HCT116 (cell line): ENCODE data around the gene PHACTR4.

Source experiments
- CBX3 ChIP-seq: IDR thresholded peaks from 2 replicates; pipeline ENCODE4 v1.6.1; 2012; ENCODE audit warnings: low read depth
- EGR1 ChIP-seq: IDR thresholded peaks from 2 replicates; pipeline ENCODE4 v1.6.1; 2012; ENCODE audit warnings: low read depth
- EZH2 ChIP-seq: fragments of 200-600 bp; sonication (generic); IDR thresholded peaks from 2 replicates; pipeline ENCODE4 v1.6.1; 2017; ENCODE audit warnings: antibody characterized with exemption, mixed run types
- POLR2A ChIP-seq: IDR thresholded peaks from 2 replicates; pipeline ENCODE4 v1.7.0; 2011; ENCODE audit warnings: borderline replicate concordance; ENCODE audit not compliant: insufficient read depth, insufficient read length; ENCODE audit errors: extremely low read depth
- POLR2AphosphoS5 ChIP-seq: IDR thresholded peaks from 2 replicates; pipeline ENCODE4 v1.6.1; 2011; ENCODE audit warnings: mild to moderate bottlenecking, low read depth, low read length, moderate library complexity
- SP1 ChIP-seq: IDR thresholded peaks from 2 replicates; pipeline ENCODE4 v1.6.1; 2012; ENCODE audit warnings: low read depth
- TF ChIP-seq, protein P1 (sequence below), 3 experiments: fragments of 200-600 bp in 1 of 3; sonication (generic) in 1 of 3; IDR thresholded peaks in 2 of 3; conservative IDR thresholded peaks in 1 of 3; 2 replicates each; pipeline ENCODE4 v1.5.1; 2012 to 2017; ENCODE audit warnings: low read depth in 2 of 3, low read length in 2 of 3, antibody characterized with exemption in 1 of 3, borderline replicate concordance in 1 of 3, control low read depth in 1 of 3, mild to moderate bottlenecking in 1 of 3, mixed read lengths in 1 of 3, mixed run types in 1 of 3, moderate library complexity in 1 of 3; ENCODE audit not compliant: insufficient read depth in 1 of 3

DNA sequence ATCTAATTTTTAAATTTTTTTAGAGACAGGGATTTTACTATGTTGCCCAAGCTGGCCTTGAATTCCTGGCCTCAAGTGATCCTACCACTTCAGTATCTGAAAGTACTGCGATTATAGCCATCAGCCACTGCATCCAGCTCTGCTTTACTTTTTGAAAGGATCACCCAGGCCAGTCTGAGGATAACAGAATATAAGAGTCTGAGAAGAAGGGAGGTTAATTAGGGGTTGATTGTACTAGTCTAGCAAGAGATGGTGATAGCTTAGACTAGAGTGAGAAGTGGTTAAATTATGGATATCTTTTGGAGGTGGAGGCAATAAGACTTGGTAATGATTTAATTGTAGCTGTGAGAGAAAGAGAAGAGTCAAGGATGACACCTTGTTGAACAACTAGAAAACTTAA, 32.2 kb downstream of the PHACTR4 start:
- TF ChIP-seq EGR1 (no peak), POLR2AphosphoS5 (no peak), EZH2 (no peak), CBX3 (no peak), POLR2A (no peak), SP1 (no peak)
- TF ChIP-seq, protein P1, sequence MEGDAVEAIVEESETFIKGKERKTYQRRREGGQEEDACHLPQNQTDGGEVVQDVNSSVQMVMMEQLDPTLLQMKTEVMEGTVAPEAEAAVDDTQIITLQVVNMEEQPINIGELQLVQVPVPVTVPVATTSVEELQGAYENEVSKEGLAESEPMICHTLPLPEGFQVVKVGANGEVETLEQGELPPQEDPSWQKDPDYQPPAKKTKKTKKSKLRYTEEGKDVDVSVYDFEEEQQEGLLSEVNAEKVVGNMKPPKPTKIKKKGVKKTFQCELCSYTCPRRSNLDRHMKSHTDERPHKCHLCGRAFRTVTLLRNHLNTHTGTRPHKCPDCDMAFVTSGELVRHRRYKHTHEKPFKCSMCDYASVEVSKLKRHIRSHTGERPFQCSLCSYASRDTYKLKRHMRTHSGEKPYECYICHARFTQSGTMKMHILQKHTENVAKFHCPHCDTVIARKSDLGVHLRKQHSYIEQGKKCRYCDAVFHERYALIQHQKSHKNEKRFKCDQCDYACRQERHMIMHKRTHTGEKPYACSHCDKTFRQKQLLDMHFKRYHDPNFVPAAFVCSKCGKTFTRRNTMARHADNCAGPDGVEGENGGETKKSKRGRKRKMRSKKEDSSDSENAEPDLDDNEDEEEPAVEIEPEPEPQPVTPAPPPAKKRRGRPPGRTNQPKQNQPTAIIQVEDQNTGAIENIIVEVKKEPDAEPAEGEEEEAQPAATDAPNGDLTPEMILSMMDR (IDR thresholded peaks at IDR 0.05 in 2 of 3, conservative IDR thresholded peaks at IDR 0.05 in 1 of 3; ENCODE audit: borderline replicate concordance in 1 of 3, insufficient read depth in 1 of 3, low read depth in 2 of 3, low read length in 2 of 3): no peak
